Activated T-helper 2 cell treated with anti-CD3 and anti-CD28 coated beads, Interferon-gamma antibody, Interleukin-2, Interleukin-4, amounts not matched to agents 10 μg/mL and 5 μg/mL and 100 μg/mL, durations not matched to agents 14 hours and 24 hours and 36 hours (primary cell): ENCODE data around the gene PPM1E. TPM values are rescaled to one million over a fixed set of nuclear protein-coding genes. Genes with fewer than 3 reads are reported as not detected.
A peak's percentile ranks its signal among the peaks of the same experiment; 100 is the strongest.

Experiments
- DNase-seq: peaks from one replicate; pipeline ENCODE4 v3.0.0; 2021; ENCODE audit warnings: low spot score
- H3K27ac Mint-ChIP-seq: one replicate; pipeline ENCODE4 v1.8.0; 2021; ENCODE audit warnings: mixed read lengths
- H3K27me3 Mint-ChIP-seq: one replicate; pipeline ENCODE4 v1.8.0; 2021; ENCODE audit warnings: low read depth, mixed read lengths
- H3K36me3 Mint-ChIP-seq: one replicate; pipeline ENCODE4 v1.8.0; 2021; ENCODE audit warnings: low read depth, mixed read lengths
- H3K4me1 Mint-ChIP-seq: one replicate; pipeline ENCODE4 v1.8.0; 2021; ENCODE audit warnings: low read depth, mixed read lengths
- H3K4me3 Mint-ChIP-seq: one replicate; pipeline ENCODE4 v1.8.0; 2021; ENCODE audit warnings: low read depth, mild to moderate bottlenecking, moderate library complexity, mixed read lengths
- H3K9me3 Mint-ChIP-seq: one replicate; pipeline ENCODE4 v1.8.0; 2021; ENCODE audit warnings: mixed read lengths
- intact Hi-C: fragments of 100-400 bp; cut with micrococcal nuclease; formaldehyde crosslinking; loops from one replicate; pipeline ENCODE4 v1.15.1; 2023
- total RNA-seq: library from RNA; stranded (reverse); gene quantifications from 2 replicates; pipeline ENCODE4 v1.2.3, GENCODE V29; 2022

Gene PPM1E
- total RNA-seq, 1 donor from 2014 or later, result not detected

GRCh38 chr17:59027750-59028149 lies 272.1 kb downstream of the PPM1E start:
- intact Hi-C loops, result no loop called here
- peaks cover 41% of the 10 kb centered on the region for H3K36me3 Mint-ChIP-seq
- H3K27ac Mint-ChIP-seq, result peak overlapping the region; percentile 5
- no peaks in the 10 kb centered on the region for H3K27me3 Mint-ChIP-seq
- no peak for DNase-seq
- H3K9me3 Mint-ChIP-seq, result no peaks in the 10 kb centered on the region
- H3K4me1 Mint-ChIP-seq, result peaks cover 6% of the 10 kb centered on the region
- H3K4me3 Mint-ChIP-seq, result no peak overlapping the region

- Mint-ChIP-seq H3K9me3 (no peaks in the 10 kb centered on the region), H3K4me1 (peaks cover 6% of the 10 kb centered on the region), H3K27ac (no peak overlapping the region), H3K27me3 (no peaks in the 10 kb centered on the region), H3K4me3 (no peak overlapping the region), H3K36me3 (peaks cover 42% of the 10 kb centered on the region)
- intact Hi-C loops, result no loop called here
- DNase-seq, result no peak
Observed at GRCh38 chr17:59028328-59028727, 272.7 kb downstream of the PPM1E start.

GRCh38 chr17:59030811-59031210 lies 275.2 kb downstream of the PPM1E start:
- intact Hi-C loops, result no loop called here
- no peak overlapping the region for H3K4me3 Mint-ChIP-seq

More at GRCh38 chr17:59030811-59031210, 275.2 kb downstream of the PPM1E start:
- Mint-ChIP-seq H3K27me3 (no peaks in the 10 kb centered on the region), H3K9me3 (no peaks in the 10 kb centered on the region), H3K27ac (no peak overlapping the region), H3K4me1 (peaks cover 6% of the 10 kb centered on the region), H3K36me3 (peaks cover 46% of the 10 kb centered on the region)
- DNase-seq, result no peak

Other genes with a start within 250 kb of the PPM1E start
- gene MTMR4, start 241.2 kb upstream of the PPM1E start, total RNA-seq, result 82.1 and 82.9 TPM in 2 replicates
- 0.09 and 0.18 TPM in 2 replicates for gene TEX14, start 63.8 kb upstream of the PPM1E start, total RNA-seq
- gene RAD51C, start 63.3 kb upstream of the PPM1E start, total RNA-seq, result 58.1 and 62.7 TPM in 2 replicates